Type B pancreatic cell (in vitro differentiated cells): ENCODE data around the gene CNNM2. TPM values are rescaled to one million over a fixed set of nuclear protein-coding genes. Genes with fewer than 3 reads are reported as not detected.
"Not testable (repeated sequence)": the region's sequence is repeated elsewhere in the genome, so short reads cannot be mapped to it uniquely, and the experiment has no call there.

Experiments
- DNase-seq: peaks from one replicate; pipeline ENCODE4 v3.0.0; 2021; ENCODE audit warnings: mixed read lengths; ENCODE audit not compliant: unreplicated experiment; ENCODE audit errors: extremely low spot score
- H3K27ac Mint-ChIP-seq: 2 replicates; pipeline ENCODE4 v1.8.0; 2021; ENCODE audit warnings: mild to moderate bottlenecking, mixed read lengths
- H3K27me3 Mint-ChIP-seq: 2 replicates; pipeline ENCODE4 v1.8.0; 2021; ENCODE audit warnings: mixed read lengths
- H3K36me3 Mint-ChIP-seq: 2 replicates; pipeline ENCODE4 v1.8.0; 2021; ENCODE audit warnings: mixed read lengths
- H3K4me1 Mint-ChIP-seq: one replicate; pipeline ENCODE4 v1.8.0; 2021; ENCODE audit warnings: mixed read lengths; ENCODE audit not compliant: unreplicated experiment
- H3K4me3 Mint-ChIP-seq: 2 replicates; pipeline ENCODE4 v1.8.0; 2021; ENCODE audit warnings: mild to moderate bottlenecking, mixed read lengths
- H3K9me3 Mint-ChIP-seq: 2 replicates; pipeline ENCODE4 v1.8.0; 2021; ENCODE audit warnings: mixed read lengths
- total RNA-seq: library from RNA; stranded (reverse); gene quantifications from 2 replicates; pipeline ENCODE4 v1.2.1, GENCODE V29; 2021; ENCODE audit warnings: low replicate concordance
- TF ChIP-seq, protein P1 (sequence below): fragments of 200-600 bp; sonication (generic); conservative IDR thresholded peaks from 2 replicates; pipeline ENCODE4 v1.5.0; 2021; ENCODE audit warnings: antibody characterized with exemption, mild to moderate bottlenecking

CNNM2 gene
- total RNA-seq, 1 donor from 2014 or later: 9.8 TPM

- H3K9me3 Mint-ChIP-seq: no peaks in the 10 kb centered on the region
- DNase-seq: no peak
- TF ChIP-seq, protein P1, sequence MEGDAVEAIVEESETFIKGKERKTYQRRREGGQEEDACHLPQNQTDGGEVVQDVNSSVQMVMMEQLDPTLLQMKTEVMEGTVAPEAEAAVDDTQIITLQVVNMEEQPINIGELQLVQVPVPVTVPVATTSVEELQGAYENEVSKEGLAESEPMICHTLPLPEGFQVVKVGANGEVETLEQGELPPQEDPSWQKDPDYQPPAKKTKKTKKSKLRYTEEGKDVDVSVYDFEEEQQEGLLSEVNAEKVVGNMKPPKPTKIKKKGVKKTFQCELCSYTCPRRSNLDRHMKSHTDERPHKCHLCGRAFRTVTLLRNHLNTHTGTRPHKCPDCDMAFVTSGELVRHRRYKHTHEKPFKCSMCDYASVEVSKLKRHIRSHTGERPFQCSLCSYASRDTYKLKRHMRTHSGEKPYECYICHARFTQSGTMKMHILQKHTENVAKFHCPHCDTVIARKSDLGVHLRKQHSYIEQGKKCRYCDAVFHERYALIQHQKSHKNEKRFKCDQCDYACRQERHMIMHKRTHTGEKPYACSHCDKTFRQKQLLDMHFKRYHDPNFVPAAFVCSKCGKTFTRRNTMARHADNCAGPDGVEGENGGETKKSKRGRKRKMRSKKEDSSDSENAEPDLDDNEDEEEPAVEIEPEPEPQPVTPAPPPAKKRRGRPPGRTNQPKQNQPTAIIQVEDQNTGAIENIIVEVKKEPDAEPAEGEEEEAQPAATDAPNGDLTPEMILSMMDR: no peak
- H3K4me1 Mint-ChIP-seq: peaks cover 16% of the 10 kb centered on the region
- no peak overlapping the region for H3K27ac Mint-ChIP-seq
- no peaks in the 10 kb centered on the region for H3K27me3 Mint-ChIP-seq
- H3K36me3 Mint-ChIP-seq: peaks cover 5% of the 10 kb centered on the region
- no peak overlapping the region for H3K4me3 Mint-ChIP-seq
Measured at GRCh38 chr10:102962951-102963755, 45.1 kb downstream of the CNNM2 start.

DNA sequence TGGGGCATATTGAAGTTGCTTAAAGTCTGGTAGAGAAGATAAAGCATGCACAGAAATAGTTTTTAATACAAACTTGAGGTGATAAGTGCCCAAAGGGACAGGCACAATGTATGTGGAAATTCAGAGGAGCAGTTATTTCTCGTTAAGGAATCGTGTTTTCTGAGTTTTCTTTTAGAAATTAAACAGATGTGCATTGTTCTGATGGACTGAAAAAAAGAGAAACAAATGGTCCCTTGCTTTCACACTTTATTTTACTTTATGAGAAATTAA, 45.6 kb downstream of the CNNM2 start:
- no peaks in the 10 kb centered on the region for H3K27me3 Mint-ChIP-seq

DNA sequence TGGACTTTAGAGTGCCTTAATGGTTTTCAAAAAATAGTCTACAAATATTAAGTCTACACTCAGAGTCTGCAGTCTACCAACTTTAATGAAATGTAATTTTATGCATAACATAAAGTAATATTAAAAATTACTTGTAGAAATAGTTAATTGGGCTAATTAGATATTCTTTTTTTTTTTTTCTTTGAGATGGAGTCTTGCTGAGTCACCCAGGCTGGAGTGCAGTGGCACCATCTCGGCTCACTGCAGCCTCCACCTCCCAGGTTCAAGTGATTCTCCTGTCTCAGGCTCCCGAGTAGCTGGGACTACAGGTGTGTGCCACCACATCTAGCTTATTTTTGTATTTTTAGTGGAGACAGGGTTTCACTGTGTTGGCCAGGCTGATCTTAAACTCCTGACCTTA, 46.0 kb downstream of the CNNM2 start:
- H3K27me3 Mint-ChIP-seq, H3K36me3 Mint-ChIP-seq, H3K27ac Mint-ChIP-seq, DNase-seq, H3K9me3 Mint-ChIP-seq, H3K4me3 Mint-ChIP-seq: not testable (repeated sequence)
- H3K4me1 Mint-ChIP-seq: peaks cover 16% of the 10 kb centered on the region

More for the DNA sequence above, 45.6 kb downstream of the CNNM2 start:
- DNase-seq: no peak
- Mint-ChIP-seq H3K9me3 (no peaks in the 10 kb centered on the region), H3K27ac (no peak overlapping the region), H3K4me3 (no peak overlapping the region), H3K4me1 (peaks cover 16% of the 10 kb centered on the region), H3K36me3 (peaks cover 5% of the 10 kb centered on the region)
- TF ChIP-seq, protein P1: no peak

GRCh38 chr10:102964713-102965112, 46.6 kb downstream of the CNNM2 start:
- no peak for DNase-seq
- TF ChIP-seq, protein P1: no peak
- no peaks in the 10 kb centered on the region for H3K9me3 Mint-ChIP-seq
- no peaks in the 10 kb centered on the region for H3K27me3 Mint-ChIP-seq
- H3K27ac Mint-ChIP-seq: no peak overlapping the region
- H3K36me3 Mint-ChIP-seq: peaks cover 5% of the 10 kb centered on the region
- peaks cover 16% of the 10 kb centered on the region for H3K4me1 Mint-ChIP-seq
- H3K4me3 Mint-ChIP-seq: peak overlapping the region; percentile 42

GRCh38 chr10:102965311-102965851, 47.3 kb downstream of the CNNM2 start:
- TF ChIP-seq, protein P1: no peak
- Mint-ChIP-seq H3K4me1 (peaks cover 16% of the 10 kb centered on the region), H3K36me3 (peaks cover 5% of the 10 kb centered on the region), H3K27ac (no peak overlapping the region), H3K27me3 (no peaks in the 10 kb centered on the region), H3K4me3 (peak overlapping the region; percentile 42), H3K9me3 (no peaks in the 10 kb centered on the region)
- no peak for DNase-seq

- Mint-ChIP-seq H3K4me3 (no peak overlapping the region), H3K4me1 (peaks cover 16% of the 10 kb centered on the region), H3K9me3 (no peaks in the 10 kb centered on the region), H3K36me3 (peaks cover 5% of the 10 kb centered on the region), H3K27ac (no peak overlapping the region), H3K27me3 (no peaks in the 10 kb centered on the region)
- DNase-seq: no peak
- TF ChIP-seq, protein P1: no peak
Measured at GRCh38 chr10:102967123-102967522, 49.0 kb downstream of the CNNM2 start.
